Measurements from ENCODE around the gene PDE1C.

Gene PDE1C

GRCh38 chr7:31716355-31716754 is 353.9 kb downstream of the PDE1C start:
- no peak for DNase-seq

DNA sequence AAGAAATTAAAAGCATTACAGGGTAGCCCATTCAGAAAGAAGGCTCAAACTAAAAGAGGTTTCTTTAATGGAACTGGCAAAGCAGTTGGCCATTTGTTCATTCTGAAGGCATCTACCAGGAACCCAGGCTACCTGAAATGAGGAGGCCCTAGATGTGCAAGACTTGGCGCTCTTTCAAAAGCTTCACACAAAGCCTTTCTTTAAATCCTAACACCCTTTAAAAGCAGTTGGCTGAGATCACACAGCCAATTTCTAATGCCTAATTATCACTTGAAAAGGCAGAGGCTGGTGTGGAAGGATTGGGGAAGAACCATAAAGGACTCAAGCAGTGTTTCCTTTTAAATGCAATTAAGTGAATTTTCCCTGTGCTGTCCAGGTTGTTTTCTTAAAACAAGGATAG is 360.0 kb downstream of the PDE1C start:
- DNase-seq = peak in 5 of 58 donors; percentile 1 to 36 (median 6)

- no peak for DNase-seq
Measured at GRCh38 chr7:31707089-31707488, 363.1 kb downstream of the PDE1C start.

- no peak for DNase-seq
Measured at GRCh38 chr7:31705377-31705776, 364.8 kb downstream of the PDE1C start.

GRCh38 chr7:31702354-31702753 is 367.9 kb downstream of the PDE1C start:
- DNase-seq = no peak
